Mesothelial cell of epicardium (in vitro differentiated cells): ENCODE measurements around the gene DST. TPM values are rescaled to one million over a fixed set of nuclear protein-coding genes. Genes with fewer than 3 reads are reported as not detected.
A peak's percentile ranks its signal among the peaks of the same experiment; 100 is the strongest.

Experiments
- DNase-seq, 2 experiments: peaks; one replicate each; pipeline ENCODE4 v3.0.0; 2021; ENCODE audit warnings: low spot score in 2 of 2; ENCODE audit not compliant: unreplicated experiment in 2 of 2
- H3K27ac Mint-ChIP-seq: 2 replicates; pipeline ENCODE4 v1.8.0; 2021; ENCODE audit warnings: mixed read lengths
- H3K27me3 Mint-ChIP-seq: 2 replicates; pipeline ENCODE4 v1.8.0; 2021; ENCODE audit warnings: low read depth, mixed read lengths
- H3K36me3 Mint-ChIP-seq: 2 replicates; pipeline ENCODE4 v1.8.0; 2021; ENCODE audit warnings: mixed read lengths
- H3K4me1 Mint-ChIP-seq: 2 replicates; pipeline ENCODE4 v1.8.0; 2021; ENCODE audit warnings: mixed read lengths
- H3K4me3 Mint-ChIP-seq: 2 replicates; pipeline ENCODE4 v1.8.0; 2021; ENCODE audit warnings: mild to moderate bottlenecking, moderate library complexity, mixed read lengths
- H3K9me3 Mint-ChIP-seq: 2 replicates; pipeline ENCODE4 v1.8.0; 2021; ENCODE audit warnings: mixed read lengths
- total RNA-seq: library from RNA; stranded (reverse); gene quantifications from 3 replicates; pipeline ENCODE4 v1.2.1, GENCODE V29; 2021
- TF ChIP-seq, protein P1 (sequence below): fragments of 200-600 bp; sonication (generic); IDR thresholded peaks from one replicate; pipeline ENCODE4 v1.5.0; 2021; ENCODE audit warnings: antibody characterized with exemption; ENCODE audit not compliant: unreplicated experiment

DST gene
- total RNA-seq, 1 donor from 2014 or later, result 306 TPM

GRCh38 chr6:56517155-56517745 lies 125.4 kb downstream of the DST start:
- Mint-ChIP-seq H3K9me3 (peaks cover 9% of the 10 kb centered on the region), H3K27ac (peak overlapping the region; percentile 82), H3K4me1 (peaks cover 55% of the 10 kb centered on the region), H3K4me3 (no peak overlapping the region), H3K27me3 (no peaks in the 10 kb centered on the region), H3K36me3 (peaks cover 35% of the 10 kb centered on the region)
- TF ChIP-seq, protein P1, sequence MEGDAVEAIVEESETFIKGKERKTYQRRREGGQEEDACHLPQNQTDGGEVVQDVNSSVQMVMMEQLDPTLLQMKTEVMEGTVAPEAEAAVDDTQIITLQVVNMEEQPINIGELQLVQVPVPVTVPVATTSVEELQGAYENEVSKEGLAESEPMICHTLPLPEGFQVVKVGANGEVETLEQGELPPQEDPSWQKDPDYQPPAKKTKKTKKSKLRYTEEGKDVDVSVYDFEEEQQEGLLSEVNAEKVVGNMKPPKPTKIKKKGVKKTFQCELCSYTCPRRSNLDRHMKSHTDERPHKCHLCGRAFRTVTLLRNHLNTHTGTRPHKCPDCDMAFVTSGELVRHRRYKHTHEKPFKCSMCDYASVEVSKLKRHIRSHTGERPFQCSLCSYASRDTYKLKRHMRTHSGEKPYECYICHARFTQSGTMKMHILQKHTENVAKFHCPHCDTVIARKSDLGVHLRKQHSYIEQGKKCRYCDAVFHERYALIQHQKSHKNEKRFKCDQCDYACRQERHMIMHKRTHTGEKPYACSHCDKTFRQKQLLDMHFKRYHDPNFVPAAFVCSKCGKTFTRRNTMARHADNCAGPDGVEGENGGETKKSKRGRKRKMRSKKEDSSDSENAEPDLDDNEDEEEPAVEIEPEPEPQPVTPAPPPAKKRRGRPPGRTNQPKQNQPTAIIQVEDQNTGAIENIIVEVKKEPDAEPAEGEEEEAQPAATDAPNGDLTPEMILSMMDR, result no peak
- DNase-seq, result no peak

DNA sequence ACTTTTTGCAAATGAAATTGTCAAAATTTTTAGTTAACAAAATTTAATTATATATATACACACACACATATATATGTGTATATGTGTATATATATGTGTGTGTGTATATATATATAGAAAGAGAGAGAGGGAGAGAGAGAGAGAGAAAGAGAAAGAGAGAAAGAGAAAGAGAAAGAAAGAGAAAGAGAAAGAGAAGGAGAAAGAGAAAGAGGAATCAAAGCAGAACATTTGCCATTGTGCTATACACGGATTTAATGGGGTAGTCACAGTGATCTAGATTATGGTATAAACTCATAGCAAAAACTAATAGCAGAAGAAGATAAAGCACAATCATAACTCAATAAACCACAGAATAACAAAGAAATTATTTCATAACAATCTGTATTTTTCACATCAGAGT lies 126.7 kb downstream of the DST start:
- no peak for DNase-seq
- peaks cover 9% of the 10 kb centered on the region for H3K9me3 Mint-ChIP-seq
- H3K4me3 Mint-ChIP-seq, result no peak overlapping the region
- peaks cover 44% of the 10 kb centered on the region for H3K4me1 Mint-ChIP-seq
- H3K27ac Mint-ChIP-seq, result peak overlapping the region; percentile 87
- peaks cover 42% of the 10 kb centered on the region for H3K36me3 Mint-ChIP-seq
- TF ChIP-seq, protein P1, result no peak
- H3K27me3 Mint-ChIP-seq, result no peaks in the 10 kb centered on the region

DNA sequence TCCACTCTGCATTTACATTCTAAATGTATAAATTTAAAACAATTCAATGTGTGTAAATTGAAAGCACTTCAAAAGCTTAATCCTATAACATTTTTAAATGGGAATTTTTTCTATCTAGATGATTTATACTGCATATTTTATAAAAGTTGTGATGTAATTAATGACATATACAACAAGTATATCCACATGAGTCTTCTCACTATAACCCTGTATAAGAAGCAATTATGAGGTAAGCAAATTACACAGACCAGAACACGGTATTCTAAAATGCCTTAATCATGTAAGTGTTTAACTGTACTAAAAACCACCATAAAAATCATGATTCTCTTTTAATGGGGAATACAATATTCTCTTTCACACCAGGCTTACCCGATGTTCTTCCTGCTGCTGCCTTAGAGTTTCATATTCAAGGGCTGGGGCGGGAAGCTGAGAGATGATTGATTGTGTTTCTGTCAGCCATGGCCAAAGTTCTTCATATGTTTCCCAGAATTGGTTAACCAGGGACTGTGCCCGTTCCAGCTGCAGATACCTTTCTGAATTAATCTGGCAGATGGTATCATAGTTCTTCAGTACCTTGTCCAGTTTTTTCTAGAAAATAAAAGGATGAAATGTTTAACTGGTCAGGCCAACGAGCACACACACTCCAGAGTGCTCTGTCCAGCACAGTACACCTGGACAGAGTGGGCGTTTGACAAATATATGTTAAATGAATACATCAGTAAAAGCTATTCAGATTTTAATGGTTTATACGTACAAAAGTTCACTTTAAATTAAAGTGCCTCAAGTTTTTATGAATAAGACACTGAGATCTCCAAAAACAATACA lies 127.4 kb downstream of the DST start:
- no peak for DNase-seq
- Mint-ChIP-seq H3K36me3 (peaks cover 44% of the 10 kb centered on the region), H3K9me3 (peaks cover 7% of the 10 kb centered on the region), H3K27ac (peak overlapping the region; percentile 68), H3K27me3 (no peaks in the 10 kb centered on the region), H3K4me3 (no peak overlapping the region), H3K4me1 (peaks cover 41% of the 10 kb centered on the region)
- TF ChIP-seq, protein P1, result no peak

DNA sequence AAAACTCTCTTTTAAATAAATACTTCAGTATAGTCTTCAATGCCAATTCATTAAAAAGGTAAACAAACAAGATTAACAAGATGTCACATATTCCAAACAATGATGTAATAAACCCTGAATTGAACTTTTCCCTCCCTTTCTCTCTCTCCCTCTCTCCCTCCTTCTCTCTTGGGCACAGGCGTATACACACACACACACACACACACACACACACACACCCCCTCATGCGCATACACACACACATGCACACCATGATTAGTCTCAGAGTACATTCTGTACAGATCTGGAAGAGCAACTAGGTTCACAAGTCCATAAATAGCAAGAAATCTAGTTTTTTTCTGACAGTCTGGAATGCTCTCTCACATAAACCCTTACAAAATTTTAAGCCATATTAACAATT lies 128.3 kb downstream of the DST start:
- Mint-ChIP-seq H3K27me3 (no peaks in the 10 kb centered on the region), H3K4me3 (no peak overlapping the region), H3K9me3 (no peaks in the 10 kb centered on the region), H3K36me3 (peaks cover 38% of the 10 kb centered on the region), H3K27ac (peak overlapping the region; percentile 73), H3K4me1 (peaks cover 36% of the 10 kb centered on the region)
- DNase-seq, result no peak
- TF ChIP-seq, protein P1, result no peak

DNA sequence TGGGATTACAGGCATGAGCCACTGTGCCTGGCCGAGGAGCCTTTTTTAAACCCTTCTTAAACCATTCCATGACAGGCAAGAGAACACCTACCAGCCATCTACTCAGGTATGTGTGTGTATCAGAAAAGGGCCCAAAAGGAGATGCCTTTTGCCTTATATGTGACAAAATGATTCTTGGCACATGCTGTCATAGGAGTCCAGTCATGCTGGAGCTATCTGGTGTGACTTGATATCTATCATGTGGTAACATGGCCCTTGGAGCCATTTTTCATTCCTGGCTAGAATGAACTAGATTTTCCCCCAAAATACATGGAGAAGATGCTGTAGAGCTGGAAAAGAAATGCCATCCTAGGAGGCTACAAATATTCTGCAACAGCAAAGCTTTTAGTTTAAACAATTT lies 129.1 kb downstream of the DST start:
- no peaks in the 10 kb centered on the region for H3K9me3 Mint-ChIP-seq
- TF ChIP-seq, protein P1, result no peak
- no peak overlapping the region for H3K27ac Mint-ChIP-seq
- H3K36me3 Mint-ChIP-seq, result peaks cover 38% of the 10 kb centered on the region
- H3K27me3 Mint-ChIP-seq, result no peaks in the 10 kb centered on the region
- no peak for DNase-seq
- no peak overlapping the region for H3K4me3 Mint-ChIP-seq
- H3K4me1 Mint-ChIP-seq, result peaks cover 36% of the 10 kb centered on the region
